B cell (primary cell): ENCODE data around the gene SEMA4C. TPM values are rescaled to one million over a fixed set of nuclear protein-coding genes. Genes with fewer than 3 reads are reported as not detected.

Experiments
- ATAC-seq: fragments of 200-7000 bp; cut with Tn5 transposase; one replicate; pipeline ENCODE4 v1.10.0; 2021; ENCODE audit warnings: low read depth, mild to moderate bottlenecking, moderate number of reproducible peaks, moderate library complexity
- CTCF ChIA-PET: fragments of 350-600 bp; sonication (Branson Sonifier 250); formaldehyde crosslinking; loops from one replicate; lab custom pipeline; 2021; ENCODE audit warnings: antibody characterized with exemption, inconsistent platforms; lab: Charles Lee
- POLR2A ChIA-PET: fragments of 350-600 bp; sonication (Branson Sonifier 250); formaldehyde crosslinking; loops from one replicate; lab custom pipeline; 2021; ENCODE audit warnings: antibody characterized with exemption; lab: Charles Lee
- DNase-seq: peaks from one replicate; pipeline ENCODE4 v3.0.0; 2013
- H2AFZ ChIP-seq: 2 replicates; pipeline ENCODE4 v1.6.1; 2012; ENCODE audit warnings: mild to moderate bottlenecking, low read depth, low read length; ENCODE audit not compliant: insufficient read depth, poor library complexity, severe bottlenecking
- H3K27ac ChIP-seq, 2 donors: 1 replicate in 1 of 2; 2 replicates in 1 of 2; pipeline ENCODE4 v1.5.1; 2012 to 2013; ENCODE audit warnings: low read length in 2 of 2, mild to moderate bottlenecking in 2 of 2, moderate library complexity in 1 of 2
- H3K27me3 ChIP-seq, 4 experiments: fragments of 200-600 bp in 1 of 4; sonication (generic) in 1 of 4; replicated peaks in 1 of 4; 1 replicate in 2 of 4; 2 replicates in 2 of 4; pipeline versions ENCODE4 v1.6.1 to v1.7.0; 2013 to 2016; ENCODE audit warnings: low read length in 3 of 4, mild to moderate bottlenecking in 2 of 4, mixed read lengths in 1 of 4, moderate library complexity in 1 of 4; ENCODE audit not compliant: insufficient read depth in 4 of 4, control insufficient read depth in 3 of 4; ENCODE audit errors: control extremely low read depth in 1 of 4
- H3K36me3 ChIP-seq, 2 experiments: replicated peaks in 1 of 2; 1 replicate in 1 of 2; 2 replicates in 1 of 2; pipeline versions ENCODE4 v1.6.1 to v1.7.1; 2013; ENCODE audit warnings: low read length in 1 of 2; ENCODE audit not compliant: insufficient read depth in 2 of 2, control insufficient read depth in 1 of 2; ENCODE audit errors: control extremely low read depth in 1 of 2, extremely low read depth in 1 of 2
- H3K4me1 ChIP-seq, 2 donors: fragments of 200-600 bp in 1 of 2; sonication (generic) in 1 of 2; 1 replicate in 1 of 2; 2 replicates in 1 of 2; pipeline versions ENCODE4 v1.5.1 to v1.6.1; 2013 to 2017; ENCODE audit warnings: low read length in 2 of 2; ENCODE audit not compliant: control insufficient read depth in 2 of 2, insufficient read depth in 2 of 2
- H3K4me2 ChIP-seq: replicated peaks from 2 replicates; pipeline ENCODE3; 2012; ENCODE audit warnings: mild to moderate bottlenecking, low read depth, low read length; ENCODE audit not compliant: poor library complexity, severe bottlenecking
- H3K4me3 ChIP-seq, 5 experiments: fragments of 200-600 bp in 1 of 5; sonication (generic) in 1 of 5; 1 replicate in 3 of 5; 2 replicates in 2 of 5; pipeline versions ENCODE4 v1.5.1 to v1.7.0; 2011 to 2016; ENCODE audit warnings: low read length in 4 of 5, mild to moderate bottlenecking in 4 of 5, low read depth in 2 of 5, control low read depth in 1 of 5, moderate library complexity in 1 of 5; ENCODE audit not compliant: insufficient read depth in 1 of 5; ENCODE audit errors: control extremely low read depth in 1 of 5, extremely low read depth in 1 of 5
- H3K79me2 ChIP-seq: fragments of 200-600 bp; sonication (generic); one replicate; pipeline ENCODE4 v1.6.0; 2016; ENCODE audit warnings: low read length; ENCODE audit not compliant: control insufficient read depth, insufficient read depth
- H3K9ac ChIP-seq: fragments of 200-600 bp; sonication (generic); 2 replicates; pipeline ENCODE4 v1.6.1; 2017; ENCODE audit warnings: mild to moderate bottlenecking, low read length, moderate library complexity
- H3K9me3 ChIP-seq, 3 donors: one replicate each; pipeline versions ENCODE4 v1.6.1 to v1.7.1; 2013; ENCODE audit warnings: low read length in 2 of 3; ENCODE audit not compliant: control insufficient read depth in 2 of 3, insufficient read depth in 1 of 3; ENCODE audit errors: control extremely low read depth in 1 of 3
- H4K20me1 ChIP-seq: 2 replicates; pipeline ENCODE4 v1.6.0; 2012; ENCODE audit warnings: mild to moderate bottlenecking, low read length; ENCODE audit not compliant: insufficient read depth, control insufficient read depth, poor library complexity, severe bottlenecking
- H3K27ac Mint-ChIP-seq: one replicate; pipeline ENCODE4 v1.8.0; 2021; ENCODE audit warnings: mixed read lengths
- H3K27me3 Mint-ChIP-seq: one replicate; pipeline ENCODE4 v1.8.0; 2021; ENCODE audit warnings: mixed read lengths
- H3K4me1 Mint-ChIP-seq: one replicate; pipeline ENCODE4 v1.8.0; 2021; ENCODE audit warnings: mixed read lengths
- H3K4me3 Mint-ChIP-seq: one replicate; pipeline ENCODE4 v1.8.0; 2021; ENCODE audit warnings: mixed read lengths
- H3K9me3 Mint-ChIP-seq: one replicate; pipeline ENCODE4 v1.8.0; 2022; ENCODE audit warnings: mixed read lengths; ENCODE audit not compliant: insufficient read depth
- EZH2 ChIP-seq: IDR thresholded peaks from 2 replicates; pipeline ENCODE4 v1.6.1; 2012; ENCODE audit warnings: borderline replicate concordance, low read depth, mild to moderate bottlenecking, moderate library complexity, low read length; ENCODE audit not compliant: insufficient read depth, poor library complexity, severe bottlenecking
- WGBS: methylation state at CpG from one replicate; pipeline ENCODE4 v1.1.5; 2013; ENCODE audit warnings: missing lambda C conversion rate; ENCODE audit not compliant: insufficient coverage; 5-methylcytosine and 5-hydroxymethylcytosine counted together
- intact Hi-C: fragments of 100-400 bp; cut with micrococcal nuclease; formaldehyde crosslinking; loops from one replicate; pipeline ENCODE4 v1.10.0; 2022
- polyA plus RNA-seq: library from polyadenylated mRNA; depleted of rRNA; stranded (reverse); fragments of >200 nt; gene quantifications from 2 replicates; pipeline ENCODE4 v1.2.3, GENCODE V29; 2012
- total RNA-seq, 2 donors: library from RNA; stranded (reverse); fragments of 120-200 nt in 1 of 2; gene quantifications; 1 replicate in 1 of 2; 2 replicates in 1 of 2; pipeline versions ENCODE4 v1.2.3 to v1.2.4, GENCODE V29; 2013 to 2022
- TF ChIP-seq, protein P1 (sequence below): fragments of 200-600 bp; IDR thresholded peaks from one replicate; pipeline ENCODE4 v1.8.0; 2022; ENCODE audit warnings: antibody characterized with exemption, mild to moderate bottlenecking

The SEMA4C gene
- total and polyA plus RNA-seq, 2 donors (not counting 1 experiment from before 2014, with no cell fraction given), result 0.28 to 0.94 TPM

DNA sequence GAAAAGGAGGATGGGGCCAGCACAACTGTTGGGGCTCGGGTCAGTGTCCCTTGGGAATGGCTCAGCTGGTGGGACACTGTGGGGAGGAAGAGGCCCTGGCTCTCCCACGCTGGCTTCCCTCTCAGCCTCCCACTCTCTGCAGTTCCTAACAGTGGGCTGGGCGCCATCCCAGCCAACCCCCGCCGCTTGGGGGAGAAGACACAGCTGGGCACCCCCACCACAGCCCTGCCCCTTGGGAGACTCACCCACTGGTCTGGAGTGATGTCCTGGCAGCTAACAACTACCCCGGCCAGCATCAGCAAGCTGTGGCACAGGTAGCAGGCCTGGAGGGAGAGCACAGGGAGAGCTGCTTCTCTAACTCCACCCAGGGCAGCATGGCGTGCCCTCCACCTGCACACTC, 8.3 kb upstream of the SEMA4C start:
- WGBS, result 60% methylated on average over 5 of the region's 7 CpGs
- Histone ChIP-seq H3K4me1 (peaks cover 17 to 20% of the 10 kb centered on the region in 2 donors), H2AFZ (no peak overlapping the region), H3K27me3 (peaks cover 0 to 5% (median 0%) of the 10 kb centered on the region in 4 experiments), H3K9me3 (no peaks in the 10 kb centered on the region), H4K20me1 (no peaks in the 10 kb centered on the region), H3K36me3 (no peaks in the 10 kb centered on the region), H3K9ac (no peak overlapping the region), H3K79me2 (no peaks in the 10 kb centered on the region), H3K27ac (no peak overlapping the region), H3K4me3 (no peak overlapping the region), H3K4me2 (no peak overlapping the region)
- intact Hi-C loops, result no loop called here
- Mint-ChIP-seq H3K27ac (no peak overlapping the region), H3K9me3 (no peaks in the 10 kb centered on the region), H3K27me3 (peaks cover 4% of the 10 kb centered on the region), H3K4me1 (peaks cover 17% of the 10 kb centered on the region), H3K4me3 (no peak overlapping the region)
- ChIA-PET POLR2A (no interaction called here), CTCF (no interaction called here)
- DNase-seq (no peak), ATAC-seq (no peak)
- TF ChIP-seq, protein P1, sequence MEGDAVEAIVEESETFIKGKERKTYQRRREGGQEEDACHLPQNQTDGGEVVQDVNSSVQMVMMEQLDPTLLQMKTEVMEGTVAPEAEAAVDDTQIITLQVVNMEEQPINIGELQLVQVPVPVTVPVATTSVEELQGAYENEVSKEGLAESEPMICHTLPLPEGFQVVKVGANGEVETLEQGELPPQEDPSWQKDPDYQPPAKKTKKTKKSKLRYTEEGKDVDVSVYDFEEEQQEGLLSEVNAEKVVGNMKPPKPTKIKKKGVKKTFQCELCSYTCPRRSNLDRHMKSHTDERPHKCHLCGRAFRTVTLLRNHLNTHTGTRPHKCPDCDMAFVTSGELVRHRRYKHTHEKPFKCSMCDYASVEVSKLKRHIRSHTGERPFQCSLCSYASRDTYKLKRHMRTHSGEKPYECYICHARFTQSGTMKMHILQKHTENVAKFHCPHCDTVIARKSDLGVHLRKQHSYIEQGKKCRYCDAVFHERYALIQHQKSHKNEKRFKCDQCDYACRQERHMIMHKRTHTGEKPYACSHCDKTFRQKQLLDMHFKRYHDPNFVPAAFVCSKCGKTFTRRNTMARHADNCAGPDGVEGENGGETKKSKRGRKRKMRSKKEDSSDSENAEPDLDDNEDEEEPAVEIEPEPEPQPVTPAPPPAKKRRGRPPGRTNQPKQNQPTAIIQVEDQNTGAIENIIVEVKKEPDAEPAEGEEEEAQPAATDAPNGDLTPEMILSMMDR, result no peak

DNA sequence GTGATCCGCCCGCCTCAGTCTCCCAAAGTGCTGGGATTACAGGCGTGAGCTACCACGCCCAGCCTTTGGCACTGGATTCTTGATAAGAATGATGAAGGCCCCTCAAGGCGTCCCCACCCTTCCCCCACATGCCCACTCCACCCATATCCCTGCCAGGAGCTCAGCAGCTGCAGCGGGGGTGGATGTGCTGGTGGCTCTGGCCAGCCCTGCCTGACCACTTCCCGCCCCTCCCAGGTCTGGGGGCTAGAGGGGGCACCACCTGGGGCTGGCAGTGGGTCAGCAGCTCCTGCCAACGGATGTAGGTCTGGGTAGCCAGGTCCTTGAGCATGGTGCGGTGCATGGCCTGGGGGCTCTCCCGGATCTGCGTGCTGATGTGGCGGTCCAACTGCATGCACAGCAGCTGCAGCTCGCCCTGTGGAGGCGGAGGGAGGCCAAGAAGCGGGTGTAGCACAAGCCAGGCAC, 7.8 kb upstream of the SEMA4C start:
- Histone ChIP-seq H3K79me2 (no peaks in the 10 kb centered on the region), H2AFZ (no peak overlapping the region), H3K4me3 (no peak overlapping the region), H3K27me3 (peaks cover 0 to 5% (median 1%) of the 10 kb centered on the region in 4 experiments), H3K27ac (no peak overlapping the region), H3K4me2 (no peak overlapping the region), H3K9me3 (no peaks in the 10 kb centered on the region), H3K4me1 (peaks cover 17 to 20% of the 10 kb centered on the region in 2 donors), H3K36me3 (no peaks in the 10 kb centered on the region), H4K20me1 (no peaks in the 10 kb centered on the region), H3K9ac (no peak overlapping the region)
- ChIA-PET CTCF (interaction anchor here (0.8 kb wide), 1 partner anchor 73 kb away, joined by 3 read pairs; no protein-coding TSS in a partner anchor), POLR2A (no interaction called here)
- Mint-ChIP-seq H3K4me3 (no peak overlapping the region), H3K9me3 (no peaks in the 10 kb centered on the region), H3K27me3 (peaks cover 4% of the 10 kb centered on the region), H3K4me1 (peaks cover 17% of the 10 kb centered on the region), H3K27ac (no peak overlapping the region)
- ATAC-seq (no peak), DNase-seq (no peak)
- TF ChIP-seq EZH2, result no peak
- TF ChIP-seq, protein P1, result no peak
- intact Hi-C loops, result no loop called here
- 97% methylated on average over 11 of the region's 15 CpGs for WGBS
